GM19025 (cell line): ENCODE data around the gene GFER.
"Not testable (repeated sequence)": the region's sequence is repeated elsewhere in the genome, so short reads cannot be mapped to it uniquely, and the experiment has no call there.

Experiments used
- ATAC-seq: cut with Tn5 transposase; IDR thresholded peaks from one replicate; pipeline ENCODE4 v1.9.1; 2021; ENCODE audit warnings: mild to moderate bottlenecking, low read depth, moderate library complexity; ENCODE audit not compliant: unreplicated experiment

Gene GFER

DNA sequence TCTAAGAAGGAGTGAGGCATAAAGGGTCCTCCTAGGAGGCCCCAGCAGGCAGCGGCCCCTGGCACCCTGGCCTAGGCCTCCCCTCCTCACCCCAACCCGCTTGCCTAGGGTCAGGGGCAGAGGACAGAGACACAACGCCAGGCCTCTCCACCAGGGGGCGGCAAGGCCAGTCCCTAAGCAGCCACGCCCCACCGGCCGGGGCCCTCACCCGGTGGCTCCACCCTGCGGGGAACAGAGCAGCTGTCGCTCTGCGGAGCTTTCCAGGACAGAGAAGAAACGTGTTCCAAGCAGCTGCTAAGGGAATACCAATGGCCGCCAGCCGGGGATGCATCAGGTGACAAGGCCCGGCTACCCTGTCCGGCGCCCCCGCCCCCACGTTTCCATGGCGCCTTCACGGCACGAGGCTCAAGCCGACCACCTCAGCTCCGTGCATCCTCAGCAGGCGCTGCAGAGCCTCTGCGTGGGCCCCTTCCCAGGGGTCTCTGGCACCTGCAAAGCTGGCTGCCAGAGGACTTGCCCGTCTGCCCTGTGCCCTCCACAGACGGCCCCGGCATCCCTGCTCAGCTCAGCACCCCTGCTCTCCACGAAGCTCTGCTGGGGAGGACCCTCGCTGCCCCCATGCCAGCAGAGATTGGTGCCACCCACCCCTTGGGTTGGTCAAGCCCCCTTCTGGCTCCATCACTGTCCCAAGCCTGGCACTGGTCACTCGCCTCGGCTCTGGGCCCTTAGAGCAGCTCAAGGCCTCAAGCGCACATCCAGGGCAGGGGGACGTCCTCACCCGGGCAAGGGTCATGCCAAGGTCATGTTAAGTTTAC is 20.0 kb downstream of the GFER start:
- ATAC-seq, result peak; percentile 85

DNA sequence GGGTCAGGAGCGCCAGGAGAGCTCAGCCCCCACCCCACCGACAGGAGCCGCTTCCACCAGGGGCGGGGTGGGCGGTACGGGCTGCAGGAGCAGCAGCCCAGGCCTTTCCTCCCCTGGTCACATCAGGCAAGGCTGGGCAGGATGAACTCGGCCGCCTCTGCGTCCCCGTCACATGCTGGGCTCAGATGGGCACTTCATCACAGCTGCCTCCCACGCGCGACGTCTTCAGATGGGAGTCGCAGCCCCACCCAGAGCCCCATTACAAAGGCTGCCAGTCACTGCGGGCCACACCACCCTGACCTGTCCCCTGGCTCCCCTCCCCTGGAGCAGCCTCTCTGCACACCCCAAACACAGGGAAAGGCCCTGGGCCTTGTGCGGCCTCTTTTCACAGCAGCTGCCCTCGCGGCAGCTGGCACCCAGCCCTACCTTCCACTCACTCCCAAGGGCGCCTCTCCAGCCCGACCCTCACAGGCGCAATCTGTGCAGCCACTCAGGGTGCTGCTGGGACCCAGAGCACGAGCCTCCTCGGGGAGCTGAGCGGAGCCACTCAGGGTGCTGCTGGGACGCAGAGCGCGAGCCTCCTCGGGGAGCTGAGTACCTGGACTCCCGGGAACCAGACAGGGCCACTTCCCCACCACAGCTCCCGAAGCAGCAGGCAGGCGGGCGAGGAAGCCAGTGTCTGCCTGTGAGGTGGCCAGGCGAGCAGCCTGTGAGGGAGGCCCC is 21.0 kb downstream of the GFER start:
- no peak for ATAC-seq

DNA sequence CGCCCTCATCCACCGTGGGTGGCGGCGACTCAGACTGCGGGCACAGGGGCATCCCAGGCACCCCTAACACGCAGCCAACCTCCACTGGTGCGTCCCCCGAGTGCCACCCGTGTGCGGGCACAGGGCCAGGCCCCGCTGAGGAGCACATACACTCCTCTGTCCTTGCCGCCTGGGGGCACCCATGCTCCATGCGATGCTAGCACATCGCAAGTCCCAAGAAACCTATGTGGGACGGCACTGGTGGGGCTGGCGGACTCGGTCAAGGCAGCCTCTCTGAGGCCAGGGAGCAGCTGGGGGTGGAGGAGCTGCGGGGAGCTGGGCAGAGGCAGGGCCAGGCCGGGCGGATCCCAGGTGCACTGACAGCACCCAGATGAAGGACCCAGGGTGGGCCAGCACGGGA is 21.7 kb downstream of the GFER start:
- ATAC-seq, result no peak

DNA sequence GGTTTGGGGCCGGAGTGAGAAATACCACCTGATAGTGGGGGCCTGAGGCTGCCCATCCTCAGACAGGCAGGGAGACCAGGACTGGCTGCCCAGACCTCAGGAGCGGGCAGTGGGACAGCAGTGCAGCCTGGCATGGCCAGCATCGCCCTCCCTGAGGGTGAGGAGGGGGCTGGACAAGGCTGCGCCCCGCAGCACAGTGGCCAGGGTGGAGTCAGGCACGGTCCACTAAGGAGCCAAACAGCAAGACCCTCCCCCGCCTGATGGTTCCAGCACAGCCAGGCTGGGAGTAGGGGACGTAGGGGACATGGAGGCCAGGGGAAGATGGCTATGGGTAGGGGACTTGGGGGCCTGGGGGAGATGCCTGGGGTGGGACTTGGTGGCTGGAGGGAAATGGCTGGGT is 22.3 kb downstream of the GFER start:
- no peak for ATAC-seq

DNA sequence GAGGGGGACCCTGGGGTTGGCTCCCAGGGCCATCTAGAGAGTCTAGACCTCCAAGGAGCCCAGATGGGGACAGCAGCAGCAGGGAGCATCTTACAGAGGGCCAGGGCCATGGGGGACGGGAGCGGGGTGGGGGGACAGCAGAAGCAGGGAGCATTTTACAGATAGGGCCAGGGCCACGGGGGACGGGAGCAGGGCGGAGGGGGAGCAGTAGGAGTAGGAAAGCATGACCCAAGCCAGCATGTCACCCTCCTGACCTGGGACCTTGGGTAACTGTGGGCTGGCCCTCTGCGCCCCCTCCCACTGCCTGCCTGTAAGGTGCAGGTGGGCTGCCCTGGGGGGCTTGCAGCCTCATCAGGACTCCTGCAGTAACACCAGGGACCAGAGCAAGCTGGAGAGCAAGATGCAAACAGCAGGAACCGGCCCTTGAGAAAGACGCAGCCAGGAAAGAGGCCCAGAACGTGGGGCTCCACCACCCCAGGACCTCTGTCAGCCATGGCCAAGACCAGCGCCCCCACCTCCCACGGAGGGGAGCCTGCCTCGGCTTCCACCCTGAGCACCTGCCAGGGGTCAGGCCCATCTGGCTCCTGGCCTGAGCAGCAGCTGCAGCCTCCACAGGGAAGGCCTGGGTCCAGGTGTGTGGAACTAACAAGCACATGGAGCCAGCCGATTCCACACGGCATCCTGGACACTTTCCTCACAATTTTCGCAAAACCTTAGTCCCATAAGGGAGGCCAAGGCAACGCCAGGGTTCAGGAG is 23.3 kb downstream of the GFER start:
- no peak for ATAC-seq

DNA sequence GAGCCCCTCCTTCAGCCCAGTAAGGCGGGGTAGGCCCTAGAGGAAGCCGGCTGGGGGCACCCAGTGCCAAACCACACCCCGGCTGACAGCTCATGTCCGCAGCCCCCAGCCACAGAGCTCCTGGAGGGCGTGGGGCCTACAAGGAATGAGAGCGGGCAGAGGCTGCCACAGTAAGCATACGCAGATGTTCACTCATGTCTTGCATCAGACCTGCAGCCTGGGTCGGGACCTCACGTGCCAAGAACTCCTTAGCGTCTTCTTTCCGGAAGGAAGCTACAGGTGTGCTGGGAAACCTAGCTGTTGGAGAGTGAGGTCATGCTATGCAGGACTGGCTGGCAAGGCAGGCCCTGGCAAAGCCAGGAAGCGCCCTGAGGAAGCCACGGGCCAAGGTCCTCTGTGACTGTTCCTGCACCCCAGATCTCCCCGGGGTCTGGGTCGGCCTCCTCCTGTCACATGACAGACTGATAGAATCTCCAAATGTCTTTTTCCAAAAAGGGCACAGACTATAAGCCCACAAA is 24.1 kb downstream of the GFER start:
- no peak for ATAC-seq

DNA sequence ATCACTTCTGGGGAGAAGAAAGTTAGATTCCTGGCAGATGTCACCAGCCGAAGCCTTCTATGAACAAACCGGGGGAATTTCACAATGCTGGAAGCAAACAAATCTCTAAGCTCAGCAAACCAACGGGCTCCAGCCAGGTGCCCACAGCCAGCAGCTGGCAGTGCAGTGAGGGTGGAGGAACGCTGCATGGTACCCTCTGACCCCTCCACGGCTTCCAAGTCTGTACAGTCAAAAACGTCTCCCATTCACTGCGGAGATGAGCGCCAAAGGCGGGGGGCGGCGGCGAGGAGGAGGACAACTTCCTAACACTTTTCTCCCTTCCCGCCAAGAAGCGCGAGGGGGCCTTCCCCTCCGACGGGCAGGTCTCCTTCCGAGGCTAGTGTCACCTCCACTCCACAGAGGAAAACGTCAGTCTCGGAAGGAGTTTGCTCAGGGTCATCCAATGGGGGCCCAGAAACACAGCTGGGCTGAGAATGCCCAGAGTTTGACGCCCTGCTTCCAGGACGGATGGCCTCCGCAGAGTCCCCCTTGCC is 24.7 kb downstream of the GFER start:
- no peak for ATAC-seq

DNA sequence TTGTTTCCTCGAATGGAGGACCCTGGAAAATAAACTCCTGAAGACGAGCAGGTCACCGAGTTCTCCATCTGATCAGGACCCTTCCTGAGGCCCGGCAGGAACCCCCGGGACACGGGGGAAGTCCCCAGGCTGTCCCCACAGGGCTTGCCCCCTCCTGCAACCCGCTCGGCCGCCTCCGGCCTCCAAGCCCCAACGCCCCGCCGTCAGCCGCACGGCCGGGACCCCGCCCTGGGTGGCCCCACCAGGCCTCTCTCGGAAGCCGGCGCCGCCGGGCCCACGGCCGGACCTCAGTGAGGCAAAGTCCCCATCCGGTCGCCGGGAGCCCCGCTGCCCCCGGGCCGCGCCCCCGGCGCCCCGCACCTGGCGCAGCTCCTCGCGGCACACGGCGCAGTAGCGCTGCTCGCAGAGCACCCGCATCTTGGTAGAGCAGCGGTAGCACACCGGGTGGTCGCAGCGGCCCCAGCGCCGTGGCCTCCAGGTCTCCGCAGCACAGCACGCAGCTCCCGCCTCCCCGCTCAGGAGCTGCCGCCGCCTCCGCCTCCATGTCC is 25.2 kb downstream of the GFER start:
- peak; percentile 22 for ATAC-seq

DNA sequence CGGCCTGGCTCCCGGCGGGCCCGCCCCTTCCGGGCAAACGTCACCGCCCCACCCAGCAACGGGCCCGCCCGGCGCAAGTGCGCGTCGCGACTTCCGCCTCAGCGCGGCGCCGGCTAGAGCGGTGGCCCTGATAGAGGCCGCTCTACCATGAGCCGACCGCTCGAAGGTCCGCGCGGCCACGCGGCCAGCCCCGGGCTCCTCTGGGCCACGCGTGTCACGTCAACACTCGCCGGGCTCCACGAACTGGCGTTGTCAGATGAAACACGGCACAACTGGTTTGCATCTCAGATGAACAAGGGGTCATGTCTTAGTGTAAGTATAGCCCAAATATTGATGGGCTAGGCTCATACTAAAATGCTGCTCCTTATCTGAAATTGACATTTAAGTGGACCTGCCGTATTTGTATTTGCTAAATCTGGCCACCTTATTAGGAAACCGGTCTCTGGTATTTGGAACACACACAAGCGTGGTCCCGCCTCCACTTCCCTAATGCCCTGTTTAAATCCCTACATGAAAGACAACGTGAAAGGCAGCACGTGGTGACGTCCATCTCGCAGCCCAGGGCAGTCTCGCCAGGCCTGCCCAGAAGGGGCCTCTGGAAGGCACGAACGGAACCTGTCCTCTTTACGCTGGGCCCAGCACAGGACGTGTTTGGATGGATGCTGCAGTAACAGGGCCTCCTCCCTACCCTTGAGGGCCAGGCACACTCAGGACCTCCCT is 26.0 kb downstream of the GFER start, which contains the start of gene ZNF598:
Gene ZNF598 (minus strand): TSS at position 31 of the 720 bp plus-strand sequence.
- ATAC-seq, result peak; percentile 93

DNA sequence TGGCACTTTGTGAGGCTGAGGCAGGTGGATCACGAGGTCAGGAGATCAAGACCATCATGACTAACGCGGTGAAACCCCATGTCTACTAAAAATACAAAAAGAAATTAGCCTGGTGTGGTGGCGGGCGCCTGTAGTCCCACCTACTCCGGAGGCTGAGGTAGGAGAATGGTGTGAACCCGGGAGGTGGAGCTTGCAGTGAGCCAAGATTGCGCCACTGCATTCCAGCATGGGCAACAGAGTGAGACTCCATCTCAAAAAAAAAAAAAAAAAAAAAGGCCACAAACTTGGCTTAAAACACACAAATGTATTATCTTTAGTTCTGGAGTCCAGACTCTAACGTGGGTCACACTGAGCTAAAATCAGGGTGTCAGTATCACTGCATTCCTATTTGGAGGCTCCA is 27.7 kb downstream of the GFER start:
- not testable (repeated sequence) for ATAC-seq

DNA sequence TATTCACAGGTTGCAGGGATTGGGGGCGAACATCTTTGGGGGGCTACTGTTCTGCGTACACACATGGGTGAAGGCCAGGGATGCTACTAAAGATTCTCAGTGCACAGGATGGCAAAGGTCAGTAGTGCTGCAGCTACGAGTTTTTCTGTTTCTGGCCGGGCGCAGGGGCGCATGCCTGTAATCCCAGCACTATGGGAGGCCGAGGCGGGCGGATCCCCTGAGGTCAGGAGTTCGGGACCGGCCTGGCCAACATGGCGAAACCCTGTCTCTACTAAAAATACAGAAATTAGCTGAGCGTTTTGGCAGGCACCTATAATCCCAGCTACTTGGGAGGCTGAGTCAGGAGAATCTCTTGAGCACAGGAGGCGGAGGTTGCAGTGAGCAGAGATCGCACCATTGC is 29.5 kb downstream of the GFER start:
- no peak for ATAC-seq

DNA sequence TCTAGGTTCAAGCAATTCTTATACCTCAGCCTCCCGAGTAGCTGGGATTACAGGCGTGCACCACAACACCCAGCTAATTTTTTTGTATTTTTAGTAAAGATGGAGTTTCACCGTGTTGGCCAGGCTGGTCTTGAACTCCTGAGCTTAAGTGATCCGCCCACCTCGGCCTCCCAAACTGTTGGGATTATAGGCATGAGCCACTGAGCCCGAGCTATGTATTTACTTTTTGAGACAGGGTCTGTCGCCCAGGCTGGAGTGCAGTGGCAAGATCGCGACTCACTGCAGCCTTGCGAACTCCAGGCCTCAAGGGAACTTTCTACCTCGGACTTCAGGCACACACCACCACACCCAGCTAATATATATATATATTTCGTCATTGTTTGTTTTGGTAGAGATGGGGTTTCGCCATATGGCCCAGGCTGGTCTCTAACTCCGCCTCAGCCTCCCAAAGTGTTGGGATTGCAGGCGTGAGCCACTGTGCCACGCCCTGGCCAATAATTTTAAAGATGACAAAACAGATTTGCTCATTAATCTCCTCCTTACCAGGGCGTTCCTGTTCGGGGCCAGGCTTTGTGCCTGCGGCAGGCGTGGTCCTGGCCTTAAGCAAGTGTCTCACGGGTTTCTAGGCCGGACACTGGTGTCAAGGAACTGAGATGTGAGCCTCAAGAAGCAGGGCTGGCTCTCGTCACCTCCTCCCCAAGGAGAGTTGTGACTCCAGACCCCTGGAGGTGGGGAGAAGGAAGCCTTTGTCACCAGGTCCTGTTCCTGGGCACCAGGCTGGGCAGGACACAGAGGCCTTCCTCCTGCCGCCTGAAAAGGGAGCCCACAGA is 31.3 kb downstream of the GFER start:
- ATAC-seq, result no peak

DNA sequence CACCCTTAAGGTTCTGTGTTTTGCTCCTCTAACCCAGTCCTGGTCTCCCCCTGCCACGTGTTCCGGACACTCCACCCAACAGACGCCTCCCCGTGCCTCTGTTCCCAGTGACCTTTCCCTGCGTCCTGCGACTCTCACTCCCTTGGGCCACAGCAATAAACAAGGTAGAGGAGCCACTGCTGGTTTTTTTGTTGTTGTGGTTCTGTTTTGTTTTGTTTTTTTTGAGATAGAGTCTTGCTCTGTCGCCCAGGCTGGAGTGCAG is 31.9 kb downstream of the GFER start:
- no peak for ATAC-seq

DNA sequence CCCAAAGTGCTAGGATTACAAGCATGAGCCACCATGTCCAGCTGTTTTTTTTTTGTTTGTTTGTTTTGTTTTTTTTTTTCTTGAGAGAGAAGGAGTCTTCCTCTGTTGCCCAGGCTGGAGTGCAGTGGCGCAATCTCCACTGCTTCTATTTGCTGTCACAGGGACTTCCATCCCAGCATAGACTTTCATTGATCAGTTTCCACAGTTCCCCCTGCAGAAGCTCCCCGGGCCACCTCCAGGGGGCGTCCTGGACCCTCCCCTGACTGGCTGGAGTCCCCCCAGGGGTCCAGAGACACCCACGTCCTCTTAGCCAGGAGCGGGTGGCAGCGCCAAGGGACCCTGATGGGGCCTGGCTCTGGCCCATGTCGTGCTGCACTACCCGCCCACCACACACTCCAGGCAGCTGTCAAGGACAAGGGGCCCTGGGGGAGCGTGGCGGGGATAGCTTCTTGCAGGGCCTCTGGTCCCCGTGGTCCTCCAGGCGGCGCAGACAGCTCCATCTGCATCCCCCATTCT is 32.5 kb downstream of the GFER start:
- ATAC-seq, result no peak

DNA sequence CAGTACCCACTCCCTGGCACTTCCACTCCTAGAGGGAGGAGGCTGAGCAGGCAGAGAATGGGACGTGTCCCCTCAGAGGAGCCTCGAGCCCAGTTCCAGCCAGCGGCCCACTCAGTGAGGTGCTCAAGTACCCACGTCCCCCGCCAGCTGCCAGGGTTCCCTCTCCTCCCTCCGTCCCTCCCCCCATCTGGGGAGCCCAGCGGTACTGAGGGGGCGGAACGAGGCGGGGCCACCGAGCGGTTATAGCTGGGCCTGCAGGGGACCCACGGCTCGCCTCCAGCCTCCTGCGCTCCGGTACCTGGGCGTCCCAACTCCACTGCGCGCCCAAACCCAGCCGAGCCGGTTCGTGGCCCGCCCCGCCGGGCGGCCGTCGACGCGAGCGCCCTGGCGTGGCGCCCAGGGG is 35.5 kb downstream of the GFER start, which contains the start of gene NPW:
Gene NPW (plus strand): TSS at position 268 of the 403 bp plus-strand sequence.
- ATAC-seq, result no peak

DNA sequence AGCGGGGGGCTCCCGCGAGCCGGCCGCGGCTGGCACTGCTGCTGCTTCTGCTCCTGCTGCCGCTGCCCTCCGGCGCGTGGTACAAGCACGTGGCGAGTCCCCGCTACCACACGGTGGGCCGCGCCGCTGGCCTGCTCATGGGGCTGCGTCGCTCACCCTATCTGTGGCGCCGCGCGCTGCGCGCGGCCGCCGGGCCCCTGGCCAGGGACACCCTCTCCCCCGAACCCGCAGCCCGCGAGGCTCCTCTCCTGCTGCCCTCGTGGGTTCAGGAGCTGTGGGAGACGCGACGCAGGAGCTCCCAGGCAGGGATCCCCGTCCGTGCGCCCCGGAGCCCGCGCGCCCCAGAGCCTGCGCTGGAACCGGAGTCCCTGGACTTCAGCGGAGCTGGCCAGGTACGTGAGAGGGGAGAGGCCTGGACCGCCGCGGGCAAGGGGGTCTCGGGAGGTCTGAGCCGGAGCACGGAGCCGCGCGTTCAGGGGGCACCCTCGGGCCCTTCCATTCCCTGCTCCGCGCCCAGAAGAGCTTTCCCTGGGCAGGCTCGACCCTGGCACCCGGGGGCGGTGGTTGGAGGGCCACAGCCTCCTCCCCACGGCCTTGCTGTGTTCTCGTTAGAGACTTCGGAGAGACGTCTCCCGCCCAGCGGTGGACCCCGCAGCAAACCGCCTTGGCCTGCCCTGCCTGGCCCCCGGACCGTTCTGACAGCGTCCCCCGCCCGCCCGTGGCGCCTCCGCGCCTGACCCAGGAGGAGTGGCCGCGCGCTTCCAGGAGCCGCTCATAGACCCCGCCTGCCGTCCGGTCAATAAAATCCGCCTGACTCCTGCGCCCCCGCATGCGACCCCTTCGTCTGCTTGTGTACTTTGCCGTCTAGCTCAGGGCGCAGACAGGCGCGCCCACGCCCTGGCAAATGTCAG is 36.2 kb downstream of the GFER start:
- no peak for ATAC-seq

DNA sequence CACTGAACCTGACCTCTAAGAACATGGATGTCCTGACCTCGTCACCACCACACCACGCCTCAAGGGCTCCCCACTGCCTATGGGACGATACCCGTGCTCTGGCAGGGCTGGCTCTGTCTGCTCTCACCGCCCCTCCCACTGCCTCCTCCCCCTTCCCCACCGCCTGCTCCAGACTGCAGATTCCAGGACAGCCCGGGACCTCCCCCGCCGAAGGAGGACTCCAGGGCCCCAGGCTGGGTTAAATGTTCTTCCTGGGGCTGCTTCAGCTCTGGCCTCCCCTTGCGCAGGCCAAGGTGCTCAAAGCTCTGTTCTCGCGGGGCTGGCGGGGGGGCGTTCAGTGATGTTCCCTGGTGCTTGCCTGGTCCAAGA is 38.7 kb downstream of the GFER start:
- ATAC-seq, result no peak
